HT-29 (cell line): Measurements from ENCODE around the gene GYS1. TPM values are rescaled to one million over a fixed set of nuclear protein-coding genes. Genes with fewer than 3 reads are reported as not detected.

ENCODE experiments used
- DNase-seq: peaks from one replicate; pipeline ENCODE4 v3.0.0-alpha.2; 2015; ENCODE audit warnings: low spot score
- total RNA-seq: library from RNA; depleted of rRNA; stranded (reverse); fragments of >200 nt; shearing (Covaris generic); gene quantifications from 2 replicates; pipeline ENCODE4 v1.2.3, GENCODE V29; 2014

The GYS1 gene
- total RNA-seq, 1 experiment from 2014 or later, result 71.5 TPM

DNA sequence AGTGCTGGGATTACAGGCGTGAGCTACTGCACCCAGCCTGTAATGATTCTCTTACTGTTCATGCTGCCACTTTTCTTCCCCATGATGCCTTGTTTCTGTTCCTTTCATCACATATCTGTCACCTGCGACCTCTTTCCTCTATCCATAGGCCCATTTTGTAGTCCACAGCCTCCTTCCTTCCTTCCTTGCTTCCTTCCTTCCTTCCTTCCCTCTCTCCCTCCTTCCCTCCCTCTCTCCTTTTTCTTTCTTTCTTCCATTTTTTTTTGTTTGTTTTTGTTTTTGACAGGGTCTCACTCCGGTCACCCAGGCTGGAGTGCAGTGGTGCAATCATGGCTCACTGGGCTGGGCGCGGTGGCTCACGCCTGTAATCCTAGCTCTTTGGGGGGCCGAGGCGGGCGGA, 4.2 kb downstream of the GYS1 start:
- no peak for DNase-seq

DNA sequence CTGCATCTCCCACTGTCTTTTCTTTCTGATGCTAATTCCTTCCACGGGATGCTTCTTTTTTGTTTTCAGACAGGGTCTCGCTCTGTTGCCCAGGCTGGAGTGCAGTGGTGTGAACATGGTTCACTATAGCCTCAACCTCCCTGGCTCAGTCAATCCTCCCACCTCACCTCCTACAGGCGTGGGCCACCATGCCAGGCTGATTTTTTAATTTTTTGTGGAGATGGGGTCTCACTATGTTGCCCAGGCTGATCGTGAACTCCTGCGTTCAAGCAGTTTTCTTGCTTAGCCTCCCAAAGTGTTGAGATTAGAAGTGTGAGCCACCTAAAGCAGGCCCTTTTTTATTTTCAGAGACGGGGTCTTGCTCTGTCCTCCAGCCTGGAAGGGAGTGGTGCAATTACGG, 4.8 kb downstream of the GYS1 start:
- DNase-seq, result no peak

DNA sequence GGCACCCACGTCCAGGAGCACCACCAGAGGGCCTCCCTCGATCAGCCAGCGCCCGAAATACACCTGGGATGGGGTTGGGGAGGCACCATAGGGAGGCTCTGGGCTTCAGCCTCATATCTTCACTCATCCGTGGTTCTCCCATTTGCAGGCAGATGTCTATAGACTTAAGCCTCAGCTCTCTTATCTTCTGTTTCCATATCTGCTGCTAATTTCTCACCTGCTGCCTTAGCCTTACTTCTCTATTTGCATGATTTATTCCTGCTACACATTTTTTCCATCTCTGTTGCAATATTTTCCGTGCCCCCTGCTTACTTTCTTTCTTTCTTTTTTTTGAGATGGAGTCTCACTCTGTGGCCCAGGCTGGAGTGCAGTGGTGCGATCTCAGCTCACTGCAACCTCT, 5.8 kb downstream of the GYS1 start:
- no peak for DNase-seq

DNA sequence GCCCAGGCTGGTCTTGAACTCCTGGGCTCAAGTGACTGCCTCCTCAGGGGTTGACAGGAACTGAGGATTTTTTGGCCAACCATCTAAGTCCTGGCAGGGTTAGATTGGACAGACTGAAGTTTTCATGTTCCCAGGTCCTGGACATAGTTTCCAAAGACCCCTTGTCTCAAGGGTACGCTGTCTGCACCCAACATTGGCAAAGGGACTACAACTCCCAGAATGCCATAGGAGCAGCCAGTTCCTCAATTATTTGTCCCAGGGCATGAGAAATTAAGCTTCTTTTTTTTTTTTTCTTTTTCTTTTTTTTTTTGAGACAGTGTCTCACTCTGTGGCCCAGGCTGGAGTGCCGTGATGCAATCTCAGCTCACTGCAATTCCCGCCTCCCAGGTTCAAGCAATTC, 6.9 kb downstream of the GYS1 start:
- no peak for DNase-seq

DNA sequence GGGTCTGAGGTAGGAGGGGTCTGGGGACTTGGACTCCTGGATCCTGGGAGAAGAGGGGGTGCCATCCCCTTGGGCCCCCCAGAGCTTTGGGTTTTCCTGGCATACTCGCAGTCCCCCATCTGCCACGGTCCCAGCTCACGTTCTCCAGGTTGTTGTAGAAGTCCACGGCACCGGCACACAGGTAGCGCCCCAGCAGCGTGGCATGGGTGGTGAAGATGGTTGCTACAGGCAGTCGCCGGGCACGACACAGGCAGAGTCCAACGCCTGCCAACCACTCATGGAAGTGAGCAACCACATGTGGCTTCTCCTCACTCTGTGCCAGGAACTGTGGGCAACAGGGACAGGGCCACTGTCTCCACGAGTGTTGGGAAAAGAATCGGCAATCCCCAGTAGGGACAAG, 7.4 kb downstream of the GYS1 start:
- DNase-seq, result no peak

DNA sequence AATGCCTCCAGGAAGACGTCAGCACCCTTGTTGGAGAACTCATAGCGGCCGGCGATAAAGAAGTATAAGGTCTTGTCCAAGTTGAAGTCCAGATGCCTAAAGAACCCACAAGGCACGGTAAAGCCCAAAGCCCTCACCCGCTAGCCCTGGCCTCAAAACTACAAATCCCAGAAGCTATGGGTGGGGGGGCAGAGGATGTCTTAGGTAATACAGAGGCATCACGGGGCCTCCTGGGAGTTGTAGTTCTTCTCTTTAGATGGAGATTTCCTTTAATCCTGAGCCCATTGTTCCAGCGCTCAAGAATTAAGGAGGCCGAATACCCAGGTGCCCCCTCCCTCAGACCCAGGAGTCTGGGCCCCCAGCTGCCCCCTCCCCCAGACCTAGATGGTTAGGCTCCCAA, 10.8 kb downstream of the GYS1 start:
- DNase-seq, result no peak

DNA sequence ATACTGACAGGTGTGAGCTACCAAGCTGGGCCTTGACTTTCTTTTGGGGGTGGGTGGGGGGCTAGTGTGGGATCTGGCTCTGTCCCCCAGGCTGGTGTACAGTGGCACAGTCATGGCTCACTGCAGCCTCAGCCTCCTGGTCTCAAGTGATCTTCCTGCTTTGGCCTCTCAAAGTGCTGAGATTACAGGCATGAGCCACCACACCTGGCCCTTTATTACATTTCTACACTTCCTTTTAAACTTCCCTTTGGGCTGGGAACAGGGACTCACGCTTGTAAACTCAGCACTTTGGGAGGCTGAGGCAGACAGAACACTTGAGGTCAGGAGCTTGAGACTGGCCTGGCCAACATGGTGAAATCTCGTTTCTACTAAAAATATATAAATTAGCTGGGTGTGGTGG, 16.0 kb downstream of the GYS1 start:
- DNase-seq, result no peak

DNA sequence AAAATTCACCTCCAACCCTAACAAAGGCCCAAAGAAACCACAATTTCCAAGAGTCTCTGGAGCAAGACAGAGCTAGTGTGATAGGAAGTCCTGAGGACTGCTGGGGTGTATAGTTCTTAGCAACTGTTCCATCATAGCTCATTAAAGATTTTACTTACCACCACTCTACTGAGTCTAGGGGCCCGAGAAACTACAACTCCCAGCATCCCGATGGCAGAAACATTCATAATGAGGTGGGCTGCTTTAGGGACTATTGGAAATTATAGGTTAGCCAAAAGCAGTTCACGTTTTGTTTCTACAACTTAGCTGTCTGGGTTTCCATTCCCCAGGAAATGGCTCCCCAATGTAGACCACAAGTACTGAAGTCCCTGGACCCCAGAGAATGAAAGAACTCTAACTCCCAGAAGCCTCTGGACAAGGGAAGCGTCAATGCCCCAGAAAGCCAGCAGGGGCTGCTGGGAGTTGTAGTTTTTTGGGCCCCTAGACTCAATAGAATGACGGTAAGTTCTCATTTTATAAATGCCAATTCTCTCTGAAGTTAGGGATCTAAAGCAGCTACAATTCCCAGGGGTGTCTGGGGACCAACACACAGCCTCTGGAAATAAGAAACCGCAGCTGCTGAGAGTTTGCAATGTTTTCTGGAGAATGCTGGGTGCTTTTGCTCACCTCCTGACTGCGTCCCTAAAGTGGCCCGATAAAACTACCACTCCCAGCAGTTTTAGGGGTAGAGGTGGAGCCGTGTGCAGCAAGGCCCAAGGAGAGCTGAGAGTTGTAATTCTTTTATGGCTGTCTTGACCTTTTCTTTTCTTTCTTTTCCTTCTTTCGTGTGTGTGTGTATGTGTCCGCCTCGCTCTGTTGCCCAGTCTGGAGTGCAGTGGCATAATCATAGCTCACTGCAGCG, 16.9 kb downstream of the GYS1 start:
- DNase-seq, result peak; percentile 68

DNA sequence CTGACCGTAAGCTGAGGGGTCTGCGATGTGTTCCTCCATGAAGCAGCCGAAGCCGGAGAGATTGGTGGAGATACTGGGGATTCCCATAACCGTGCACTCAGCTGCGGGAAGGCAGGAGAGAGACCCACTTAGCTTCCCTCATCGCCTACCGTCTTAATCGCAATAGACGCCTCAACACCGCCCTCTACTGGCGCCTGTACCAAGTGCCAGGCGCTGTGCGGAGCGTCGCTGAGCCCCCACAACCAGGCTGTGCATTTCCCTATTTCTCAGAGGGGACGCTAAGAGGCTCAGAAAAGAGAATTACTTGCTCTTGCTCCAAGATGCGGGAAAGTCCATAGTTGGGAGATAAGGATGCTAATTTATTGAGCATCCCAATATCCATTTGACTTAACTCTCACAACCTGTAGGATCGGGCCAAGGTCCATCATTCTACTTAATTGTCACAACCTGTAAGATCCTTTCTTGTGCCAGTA, 22.1 kb downstream of the GYS1 start:
- peak; percentile 97 for DNase-seq

DNA sequence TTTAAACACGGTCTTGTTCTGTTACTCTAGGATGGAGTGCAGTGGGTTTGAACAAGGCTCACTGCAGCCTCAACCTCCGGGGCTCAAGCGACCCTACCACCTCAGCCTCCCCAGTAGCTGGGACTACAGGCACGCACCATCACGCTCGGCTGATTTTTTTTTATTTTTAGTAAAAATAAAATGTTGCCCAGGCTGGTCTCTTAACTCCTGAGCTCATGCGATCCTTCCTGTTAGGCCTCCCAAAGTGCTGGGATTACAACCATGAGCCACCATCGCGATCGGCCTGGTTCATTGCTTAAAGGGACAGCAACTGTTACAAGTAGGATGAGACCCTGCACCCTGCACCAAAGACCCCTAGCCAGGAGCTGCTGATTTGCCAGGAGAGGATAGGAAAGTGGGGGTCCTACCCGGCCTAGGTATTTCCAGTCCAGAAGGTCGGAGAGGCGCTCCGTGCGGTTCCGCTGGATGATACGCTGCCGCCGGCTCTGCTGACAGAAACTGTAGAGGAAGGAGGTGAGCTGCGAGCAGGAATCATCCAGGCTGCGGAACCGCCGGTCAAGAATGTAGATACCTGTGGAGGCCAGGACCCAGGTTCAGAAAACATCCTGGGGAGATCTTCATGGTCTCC, 22.9 kb downstream of the GYS1 start:
- no peak for DNase-seq

DNA sequence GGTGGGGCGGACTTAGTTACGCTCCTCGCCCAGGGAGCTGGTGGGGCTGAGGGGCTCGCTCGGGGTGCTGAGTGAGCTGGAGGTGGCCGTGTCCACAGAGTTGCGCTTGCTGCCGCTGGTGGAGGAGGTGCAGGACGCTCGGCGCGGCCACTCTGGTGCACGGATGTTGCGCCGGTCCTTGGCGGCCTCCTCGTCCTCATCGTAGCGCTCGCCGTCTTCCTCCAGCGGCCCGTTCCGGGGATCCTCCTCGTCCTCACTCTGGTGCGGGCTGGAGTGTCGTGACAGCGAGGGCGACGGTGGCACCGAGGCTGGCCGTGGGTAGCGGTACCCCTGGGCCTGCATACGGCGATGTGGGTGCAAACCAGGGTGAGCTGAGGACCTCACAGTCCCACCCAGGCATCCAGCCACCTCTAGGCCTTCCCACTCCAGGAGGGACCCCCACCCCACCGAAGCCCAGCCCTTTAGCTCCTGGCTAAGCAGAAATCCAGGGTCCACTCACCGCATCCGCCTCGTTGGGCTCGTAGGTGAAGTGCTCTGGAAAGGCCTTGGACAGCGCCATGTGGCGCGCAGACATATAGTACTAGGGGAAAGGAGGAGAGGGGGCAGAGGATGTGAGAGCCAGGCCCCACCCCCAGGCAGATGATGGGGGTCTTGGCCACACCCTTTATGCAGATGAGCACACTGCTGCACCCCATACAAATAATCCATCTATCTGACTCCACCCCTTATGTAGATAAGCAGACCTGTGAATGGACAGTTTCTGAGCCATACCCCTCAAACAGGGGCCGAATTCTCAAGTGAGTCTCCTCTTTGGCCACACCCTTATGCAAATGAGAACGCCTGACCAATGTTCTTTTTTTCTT, 23.6 kb downstream of the GYS1 start:
- no peak for DNase-seq

DNA sequence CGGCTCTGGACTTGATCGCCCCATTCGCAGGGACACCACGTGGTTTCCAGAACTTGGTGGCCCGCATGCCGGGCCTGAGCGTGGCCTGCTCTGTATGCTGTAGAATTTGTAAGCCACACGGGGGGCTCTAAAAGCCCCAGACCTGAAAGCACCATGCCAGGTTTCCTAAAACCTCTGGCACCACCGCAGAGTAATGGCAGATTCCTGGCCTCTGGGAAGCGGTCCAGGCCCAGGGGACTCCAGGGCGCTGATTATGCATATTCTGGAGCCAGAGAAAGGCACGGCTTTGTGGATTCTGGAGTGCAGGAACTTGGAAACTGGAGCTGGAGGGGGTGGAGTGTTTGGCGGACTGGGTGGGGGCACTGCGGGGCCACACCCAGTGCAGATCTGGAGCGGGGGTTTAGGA, 24.3 kb downstream of the GYS1 start:
- DNase-seq, result no peak

DNA sequence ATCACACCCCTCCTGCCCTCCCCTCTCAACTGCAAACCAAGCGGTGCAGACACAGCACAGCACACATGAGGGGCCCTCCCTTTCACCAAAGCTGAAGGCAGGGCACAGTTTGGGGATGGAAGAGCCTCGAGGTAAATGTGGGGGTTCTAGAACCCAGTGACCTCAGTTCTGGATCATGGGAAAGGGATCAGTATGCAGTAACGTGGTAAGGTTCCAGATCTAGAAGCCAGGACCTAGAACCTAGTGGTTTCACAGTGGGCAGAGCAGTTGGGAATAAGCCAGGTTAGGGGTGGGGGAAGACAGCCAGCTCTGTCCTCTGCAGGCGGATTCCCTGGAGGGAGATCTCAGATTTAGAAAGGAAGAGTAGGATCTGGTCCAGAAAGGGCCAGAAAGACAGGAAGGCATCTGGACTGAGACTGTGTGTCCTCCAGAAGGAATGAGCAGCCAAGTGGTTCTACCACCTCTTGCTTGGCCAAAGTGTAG, 24.9 kb downstream of the GYS1 start:
- DNase-seq, result peak; percentile 31

DNA sequence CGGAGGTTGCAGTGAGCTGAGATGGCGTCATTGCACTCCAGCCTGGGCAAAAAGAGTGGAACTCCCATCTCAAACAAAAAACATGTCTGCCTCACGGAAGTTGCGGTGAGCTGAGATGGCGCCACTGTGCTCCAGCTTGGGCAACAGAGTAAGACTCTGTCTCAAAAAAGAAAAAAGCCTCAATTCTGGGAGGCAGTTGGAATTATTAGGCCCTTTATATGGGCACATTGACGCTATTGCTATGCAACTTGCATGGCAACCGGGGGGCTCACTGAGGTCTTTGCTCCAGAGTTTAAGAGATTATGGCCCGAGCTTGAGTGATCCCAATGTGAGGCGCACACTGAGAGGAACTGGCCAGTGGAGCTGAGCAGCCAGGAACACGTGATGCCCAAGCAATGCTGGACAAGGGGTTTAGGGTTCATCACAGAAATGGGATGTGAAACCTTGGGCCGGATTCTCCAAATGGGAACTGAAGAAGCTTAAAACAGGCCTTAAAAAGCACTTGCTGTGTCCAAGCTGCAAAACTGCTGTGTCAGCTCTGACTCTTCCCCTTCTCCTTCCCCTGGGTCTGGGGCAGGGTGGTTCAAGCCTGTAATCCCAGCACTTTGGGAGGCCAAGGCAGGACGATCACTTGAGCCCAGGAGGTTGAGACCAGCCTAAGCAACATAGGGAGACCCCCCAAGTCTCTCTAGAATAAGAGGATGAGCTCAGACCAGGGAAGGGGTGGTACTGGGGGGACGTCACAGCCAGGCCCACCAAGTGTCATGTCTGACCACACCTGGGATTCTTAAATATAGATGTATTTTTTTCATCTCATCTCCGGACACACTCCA, 25.5 kb downstream of the GYS1 start:
- DNase-seq, result no peak

DNA sequence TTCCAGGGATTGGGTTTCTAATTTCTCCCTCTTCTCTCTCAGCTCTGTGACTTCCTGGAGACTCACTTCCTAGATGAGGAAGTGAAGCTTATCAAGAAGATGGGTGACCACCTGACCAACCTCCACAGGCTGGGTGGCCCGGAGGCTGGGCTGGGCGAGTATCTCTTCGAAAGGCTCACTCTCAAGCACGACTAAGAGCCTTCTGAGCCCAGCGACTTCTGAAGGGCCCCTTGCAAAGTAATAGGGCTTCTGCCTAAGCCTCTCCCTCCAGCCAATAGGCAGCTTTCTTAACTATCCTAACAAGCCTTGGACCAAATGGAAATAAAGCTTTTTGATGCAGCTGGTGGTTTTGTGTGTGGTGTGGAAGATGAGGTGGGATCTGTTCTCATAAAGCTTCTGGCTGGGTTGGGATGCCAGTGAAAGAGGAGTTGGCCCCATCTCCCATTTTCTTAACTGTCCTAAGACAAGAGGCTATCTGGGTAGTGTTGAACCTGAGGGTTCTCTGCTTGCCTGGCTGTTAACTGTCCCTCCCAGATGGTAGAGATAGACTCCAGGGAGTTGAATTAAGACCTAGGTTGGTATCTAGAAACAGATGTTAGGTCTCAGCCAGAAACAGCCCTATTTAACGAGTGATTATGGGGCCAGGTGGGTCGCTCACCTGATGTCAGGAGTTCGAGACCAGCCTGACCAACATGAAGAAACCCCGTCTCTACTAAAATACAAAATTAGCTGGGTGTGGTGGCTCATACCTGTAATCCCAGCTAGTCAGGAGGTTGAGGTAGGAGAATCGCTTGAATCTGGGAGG, 26.4 kb downstream of the GYS1 start:
- DNase-seq, result peak; percentile 32

DNA sequence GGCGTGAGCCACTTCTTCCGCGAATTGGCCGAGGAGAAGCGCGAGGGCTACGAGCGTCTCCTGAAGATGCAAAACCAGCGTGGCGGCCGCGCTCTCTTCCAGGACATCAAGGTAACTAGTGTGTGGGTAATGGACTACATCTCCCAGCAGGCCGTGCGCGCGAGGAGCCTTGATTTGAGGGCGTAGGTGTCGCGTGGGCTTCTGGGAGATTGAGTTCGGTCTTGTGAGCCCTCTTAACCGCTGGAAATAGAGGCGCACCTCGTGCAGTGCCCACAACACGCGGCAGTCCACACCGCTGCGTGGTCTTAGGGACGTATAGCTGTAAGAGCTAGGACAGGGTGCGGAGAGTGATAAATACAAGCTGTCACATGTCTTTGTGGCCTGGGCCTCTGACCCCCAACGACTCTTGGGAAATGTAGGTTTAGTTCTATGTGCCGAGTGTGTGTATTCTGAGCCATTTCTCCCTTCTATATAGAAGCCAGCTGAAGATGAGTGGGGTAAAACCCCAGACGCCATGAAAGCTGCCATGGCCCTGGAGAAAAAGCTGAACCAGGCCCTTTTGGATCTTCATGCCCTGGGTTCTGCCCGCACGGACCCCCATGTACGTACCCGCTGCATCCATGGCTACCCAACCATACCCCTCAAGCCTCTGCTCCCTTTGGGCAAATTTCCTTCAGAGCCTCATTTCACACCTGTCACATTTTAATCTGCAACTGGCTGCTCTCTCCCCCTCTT, 27.1 kb downstream of the GYS1 start:
- DNase-seq, result peak; percentile 98

DNA sequence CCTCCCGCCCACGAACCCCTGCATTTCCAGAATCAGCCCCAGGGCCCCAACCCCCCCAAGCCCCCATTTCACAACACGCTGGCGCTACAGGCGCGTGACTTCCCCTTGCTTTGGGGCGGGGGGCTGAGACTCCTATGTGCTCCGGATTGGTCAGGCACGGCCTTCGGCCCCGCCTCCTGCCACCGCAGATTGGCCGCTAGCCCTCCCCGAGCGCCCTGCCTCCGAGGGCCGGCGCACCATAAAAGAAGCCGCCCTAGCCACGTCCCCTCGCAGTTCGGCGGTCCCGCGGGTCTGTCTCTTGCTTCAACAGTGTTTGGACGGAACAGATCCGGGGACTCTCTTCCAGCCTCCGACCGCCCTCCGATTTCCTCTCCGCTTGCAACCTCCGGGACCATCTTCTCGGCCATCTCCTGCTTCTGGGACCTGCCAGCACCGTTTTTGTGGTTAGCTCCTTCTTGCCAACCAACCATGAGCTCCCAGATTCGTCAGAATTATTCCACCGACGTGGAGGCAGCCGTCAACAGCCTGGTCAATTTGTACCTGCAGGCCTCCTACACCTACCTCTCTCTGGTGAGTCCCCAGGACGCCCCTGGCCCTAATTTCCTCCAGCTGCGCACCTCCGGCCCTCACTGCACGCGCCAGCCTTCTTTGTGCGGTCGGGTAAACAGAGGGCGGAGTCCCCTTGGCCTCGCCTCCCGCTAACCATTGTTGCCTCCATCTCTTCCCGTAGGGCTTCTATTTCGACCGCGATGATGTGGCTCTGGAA, 27.9 kb downstream of the GYS1 start, which contains the start of gene FTL:
Gene FTL, plus strand, starts transcription at position 270 of the 766 bp plus-strand sequence. Its CDS starts 199 bp downstream, at position 469.
- DNase-seq, result peak; percentile 99
